DND-41 (cell line): Measurements from ENCODE around the gene KRTAP10-3.

Experiments used
- CTCF ChIP-seq: IDR thresholded peaks from 2 replicates; pipeline ENCODE4 v1.5.1; 2012; ENCODE audit warnings: borderline replicate concordance, low read length, moderate library complexity, mild to moderate bottlenecking; ENCODE audit not compliant: poor library complexity, severe bottlenecking; ENCODE audit errors: extremely low read depth
- EZH2 ChIP-seq: IDR thresholded peaks from 3 replicates; pipeline ENCODE4 v1.6.1; 2012; ENCODE audit warnings: borderline replicate concordance, low read depth, mild to moderate bottlenecking, moderate library complexity, low read length, inconsistent platforms; ENCODE audit not compliant: severe bottlenecking

GRCh38 chr21:44583800-44584147 lies 25.2 kb upstream of the KRTAP10-3 start:
- TF ChIP-seq CTCF, result no peak
- TF ChIP-seq EZH2, result no peak
